Heart right ventricle (tissue), 16 donors: ENCODE results near the gene USH2A. TPM values are rescaled to one million over a fixed set of nuclear protein-coding genes. Genes with fewer than 3 reads are reported as not detected.

Experiments used
- ATAC-seq, 8 donors: fragments of 200-7000 bp; cut with Tn5 transposase; one replicate each; pipeline ENCODE4 v1.9.1; 2020; ENCODE audit warnings: mild to moderate bottlenecking in 8 of 8, moderate library complexity in 8 of 8, moderate number of reproducible peaks in 1 of 8
- DNase-seq, 2 donors: peaks; one replicate each; pipeline ENCODE4 v3.0.0-alpha.2; 2020
- H3K27ac ChIP-seq, 10 donors: fragments of 200-600 bp; sonication (generic) in 2 of 10; one replicate each; pipeline versions ENCODE4 v1.5.0 to v1.8.0; 2020 to 2022; ENCODE audit warnings: mild to moderate bottlenecking in 3 of 10
- H3K27me3 ChIP-seq, 7 donors: fragments of 200-600 bp; one replicate each; pipeline ENCODE4 v1.8.0; 2021 to 2022; ENCODE audit warnings: mild to moderate bottlenecking in 2 of 7
- H3K36me3 ChIP-seq, 9 donors: fragments of 200-600 bp; sonication (generic) in 1 of 9; one replicate each; pipeline versions ENCODE4 v1.5.0 to v1.8.0; 2020 to 2022; ENCODE audit warnings: mild to moderate bottlenecking in 2 of 9
- H3K4me1 ChIP-seq, 9 donors: fragments of 200-600 bp; sonication (generic) in 1 of 9; one replicate each; pipeline versions ENCODE4 v1.5.0 to v1.8.0; 2020 to 2022; ENCODE audit warnings: mild to moderate bottlenecking in 4 of 9
- H3K4me3 ChIP-seq, 10 donors: fragments of 200-600 bp; sonication (generic) in 2 of 10; one replicate each; pipeline versions ENCODE4 v1.5.0 to v1.8.0; 2020 to 2022; ENCODE audit warnings: mild to moderate bottlenecking in 7 of 10, moderate library complexity in 2 of 10
- H3K9me3 ChIP-seq, 11 donors: fragments of 200-600 bp in 10 of 11; sonication (generic) in 2 of 11; one replicate each; pipeline versions ENCODE4 v1.5.0 to v1.8.0; 2013 to 2022; ENCODE audit warnings: mild to moderate bottlenecking in 2 of 11, control low read depth in 1 of 11, moderate library complexity in 1 of 11
- CTCF ChIP-seq, 9 donors: fragments of 200-600 bp; sonication (generic) in 2 of 9; IDR thresholded peaks; one replicate each; pipeline versions ENCODE4 v1.5.0 to v1.8.0; 2021 to 2022; ENCODE audit warnings: antibody characterized with exemption in 9 of 9, mild to moderate bottlenecking in 5 of 9, moderate library complexity in 1 of 9
- WGBS, 2 donors: extraction: QIAGEN DNeasy Blood & Tissue Kit; methylation state at CpG; one replicate each; pipeline ENCODE4 v1.1.7; 2013; ENCODE audit warnings: inconsistent platforms in 1 of 2; 5-methylcytosine and 5-hydroxymethylcytosine counted together
- intact Hi-C, 10 donors: fragments of 100-400 bp; cut with DNase I; formaldehyde crosslinking; loops; one replicate each; pipeline versions ENCODE4 v1.11.1 to v1.14.2; 2022
- polyA plus RNA-seq, 2 donors: library from polyadenylated mRNA; stranded (reverse); fragments of 200-250 nt; gene quantifications; one replicate each; pipeline ENCODE4 v1.2.3, GENCODE V29; 2013
- total RNA-seq, 10 donors: library from RNA; stranded (reverse); fragmentation: NEBNext Ultra II Directional in 3 of 10; extraction: Animal tissue kit (Norgen Biotek cat#: 25700) in 3 of 10; gene quantifications; one replicate each; pipeline versions ENCODE4 v1.2.1 to v1.2.4, GENCODE V29; 2021 to 2023
- donor health status: Arrhythmogenic right ventricular cardiomyopathy.
- donor health status: ischemic (EF 13 %, LVEDD 7.1; RV severe dilation, severe dysfunction).
- donor health status: healthy with polysubstance abuse.
- donor health status: DM: no; HTN: yes; CAD: no.
- donor health status: DM: no; HTN: no; CAD: no.
- donor health status: ischemic (EF 25% LVEDD 6.9; RV normal size, moderate dysfunction).
- donor health status: ischemic (EF 25% LVEDD 5.7; RV mildly dilated, moderate dysfunction).
- donor health status: healthy.
- donor health status: DM: yes; HTN: yes; CAD: no.
- donor health status: Ischemic cardiomyopathy.
- donor health status: ischemic (EF 35%, LVEDD 5.7; RV mildly dilated, moderate dysfunction).
- donor health status: nonischemic (EF 11% LVEDD 7.7; RV severe dilation, severe dysfunction).
- donor health status: DM: yes; HTN: yes; CAD: no.
- donor health status: PGD.
- donor health status: ischemic (EF 29% LVEDD 5.4; RV normal size, mild dysfunction).
- donor health status: nonischemic (EF 23%, LVEDD 6.1; RV moderate dilation, normal function).

Gene USH2A
- total and polyA plus RNA-seq, 12 donors: 0.01 to 4.9 (median 3.6) TPM

- no peak overlapping the region for H3K27ac ChIP-seq
- DNase-seq: no peak
- H3K4me1 ChIP-seq: peaks cover 0 to 6% (median 0%) of the 10 kb centered on the region in 9 donors
- no peak overlapping the region for H3K4me3 ChIP-seq
- no peaks in the 10 kb centered on the region for H3K36me3 ChIP-seq
- no peak for ATAC-seq
- intact Hi-C loops: no loop called here
- H3K27me3 ChIP-seq: no peaks in the 10 kb centered on the region
- H3K9me3 ChIP-seq: no peaks in the 10 kb centered on the region
- no peak for TF ChIP-seq CTCF (IDR thresholded peaks at IDR 0.05)
These were observed 34.1 kb upstream of the USH2A start for GRCh38 chr1:216457356-216457755.

- ATAC-seq (no peak), DNase-seq (no peak)
- no peak for TF ChIP-seq CTCF (IDR thresholded peaks at IDR 0.05)
- H3K4me3 ChIP-seq: no peak overlapping the region
- no peak overlapping the region for H3K27ac ChIP-seq
- WGBS, 2 donors: 61 to 69% methylated on average over 3 of the region's 3 CpGs
- H3K4me1 ChIP-seq: no peaks in the 10 kb centered on the region
- H3K9me3 ChIP-seq: no peaks in the 10 kb centered on the region
- H3K27me3 ChIP-seq: no peaks in the 10 kb centered on the region
- intact Hi-C loops: no loop called here
- no peaks in the 10 kb centered on the region for H3K36me3 ChIP-seq
These were observed 33.4 kb upstream of the USH2A start for GRCh38 chr1:216456682-216457081.

- no peaks in the 10 kb centered on the region for H3K9me3 ChIP-seq
- DNase-seq (no peak), ATAC-seq (no peak)
- no peaks in the 10 kb centered on the region for H3K36me3 ChIP-seq
- no peaks in the 10 kb centered on the region for H3K27me3 ChIP-seq
- no peak overlapping the region for H3K27ac ChIP-seq
- TF ChIP-seq CTCF (IDR thresholded peaks at IDR 0.05): no peak
- H3K4me3 ChIP-seq: no peak overlapping the region
- 60 to 61% methylated on average over 2 of the region's 2 CpGs for WGBS, 2 donors
- intact Hi-C loops: no loop called here
- no peaks in the 10 kb centered on the region for H3K4me1 ChIP-seq
These were observed 30.5 kb upstream of the USH2A start for GRCh38 chr1:216453777-216454176.

- Histone ChIP-seq H3K36me3 (no peaks in the 10 kb centered on the region), H3K27ac (no peak overlapping the region), H3K9me3 (no peaks in the 10 kb centered on the region), H3K27me3 (no peaks in the 10 kb centered on the region), H3K4me3 (no peak overlapping the region), H3K4me1 (no peaks in the 10 kb centered on the region)
- TF ChIP-seq CTCF (IDR thresholded peaks at IDR 0.05): no peak
- WGBS, 2 donors: 48 to 52% methylated on average over 3 of the region's 3 CpGs
- intact Hi-C loops: no loop called here
- DNase-seq (no peak), ATAC-seq (no peak)
These were observed 27.0 kb upstream of the USH2A start for GRCh38 chr1:216450227-216450626.

- H3K36me3 ChIP-seq: no peaks in the 10 kb centered on the region
- no peak for DNase-seq
- no peak overlapping the region for H3K4me3 ChIP-seq
- no peaks in the 10 kb centered on the region for H3K27me3 ChIP-seq
- no peaks in the 10 kb centered on the region for H3K9me3 ChIP-seq
- TF ChIP-seq CTCF (IDR thresholded peaks at IDR 0.05): no peak
- ATAC-seq: no peak
- H3K27ac ChIP-seq: no peak overlapping the region
- H3K4me1 ChIP-seq: no peaks in the 10 kb centered on the region
- intact Hi-C loops: no loop called here
These were observed 24.8 kb upstream of the USH2A start for GRCh38 chr1:216448011-216448510.
